T-helper 1 cell treated with Interleukin-12 subunit alpha and Interleukin-12 subunit beta and Interleukin-4 antibody, amounts not matched to agents 30 ng/mL and 1 ng/mL, for 36 hours (primary cell): ENCODE measurements around the gene NLGN1. TPM values are rescaled to one million over a fixed set of nuclear protein-coding genes. Genes with fewer than 3 reads are reported as not detected.

Experiments
- intact Hi-C: fragments of 100-400 bp; cut with micrococcal nuclease; formaldehyde crosslinking; loops from one replicate; pipeline ENCODE4 v1.15.1; 2024
- total RNA-seq: library from RNA; stranded (reverse); gene quantifications from 2 replicates; pipeline ENCODE4 v1.2.3, GENCODE V29; 2022

Gene NLGN1
- total RNA-seq, 1 donor from 2014 or later = not detected

DNA sequence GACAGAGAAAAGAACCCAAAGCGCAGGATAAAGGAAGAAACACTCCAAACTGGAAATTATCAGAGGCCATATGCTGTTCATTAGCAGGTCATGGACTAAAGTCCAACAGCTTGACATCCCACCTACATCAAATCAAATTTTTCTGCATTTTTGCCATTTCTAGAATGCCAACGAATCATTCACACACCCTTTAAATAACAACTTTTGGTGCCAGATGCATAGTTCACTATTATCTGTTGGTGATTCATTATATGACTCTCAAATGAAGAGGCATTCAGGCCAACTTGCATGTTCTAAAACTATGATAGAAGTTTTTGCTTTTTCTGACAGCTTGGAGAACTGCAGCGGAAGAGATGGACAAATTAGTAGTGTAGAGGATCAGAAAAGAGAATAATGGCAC lies 931.8 kb downstream of the NLGN1 start:
- intact Hi-C loops = no loop called here

- intact Hi-C loops = no loop called here
Observed at GRCh38 chr3:174330303-174330702, 932.8 kb downstream of the NLGN1 start.

- intact Hi-C loops = no loop called here
Observed at GRCh38 chr3:174331095-174331800, 933.7 kb downstream of the NLGN1 start.

DNA sequence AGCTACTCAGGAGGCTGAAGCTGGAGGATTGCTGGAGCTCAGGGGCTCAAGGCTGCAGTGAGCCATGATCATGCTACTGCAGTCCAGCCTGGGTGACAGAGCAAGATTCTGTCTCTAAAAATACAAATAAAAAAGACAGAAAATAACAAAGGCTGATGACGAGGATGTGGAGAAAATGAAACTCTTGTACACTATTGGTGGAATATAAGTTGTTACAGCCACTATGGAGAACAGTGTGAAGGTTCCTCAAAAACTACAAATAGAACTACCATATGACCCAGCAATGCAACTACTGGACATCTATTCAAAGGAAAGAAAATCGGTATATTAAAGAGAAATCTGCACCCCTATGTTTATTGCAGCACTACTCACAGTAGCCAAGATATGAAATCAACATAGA lies 934.8 kb downstream of the NLGN1 start:
- intact Hi-C loops = no loop called here

DNA sequence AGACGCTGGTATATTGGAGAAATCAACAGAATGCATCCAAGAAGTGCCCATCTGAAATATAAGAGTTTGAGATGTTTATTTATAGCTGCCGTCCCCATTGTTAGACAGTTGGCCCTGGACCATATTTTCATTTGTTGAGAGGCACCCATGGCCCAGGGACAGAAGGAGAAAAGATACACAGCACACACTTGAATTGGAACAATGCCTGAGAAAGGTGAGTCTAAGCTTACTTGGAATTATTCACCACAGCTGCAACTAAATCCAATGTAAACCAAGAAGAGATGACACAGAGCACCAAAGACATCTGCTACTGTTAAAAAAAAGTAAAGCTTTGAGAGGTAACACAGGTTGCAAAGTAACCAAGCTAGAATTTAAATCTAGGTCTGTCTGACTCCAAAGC lies 936.1 kb downstream of the NLGN1 start:
- intact Hi-C loops = no loop called here

DNA sequence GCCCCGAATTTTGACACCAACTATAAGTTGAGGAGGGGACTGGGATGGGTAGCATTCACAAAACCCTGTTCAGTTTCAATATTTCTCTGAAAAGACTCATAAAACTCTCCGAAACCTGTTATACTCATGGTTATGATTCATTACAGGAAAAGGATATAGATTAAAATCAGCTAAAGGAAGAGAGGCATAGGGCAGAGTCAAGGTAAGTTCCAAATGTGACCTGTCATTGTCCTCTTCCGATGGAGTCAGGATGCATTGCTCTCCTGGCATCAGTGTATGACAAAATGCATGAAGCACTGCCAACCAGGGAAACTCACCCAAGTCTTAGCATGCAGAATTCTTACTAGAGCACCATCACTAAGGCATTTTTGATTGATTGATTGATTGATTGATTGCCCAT lies 936.6 kb downstream of the NLGN1 start:
- intact Hi-C loops = no loop called here

GRCh38 chr3:174335324-174335723 lies 937.8 kb downstream of the NLGN1 start:
- intact Hi-C loops = no loop called here

DNA sequence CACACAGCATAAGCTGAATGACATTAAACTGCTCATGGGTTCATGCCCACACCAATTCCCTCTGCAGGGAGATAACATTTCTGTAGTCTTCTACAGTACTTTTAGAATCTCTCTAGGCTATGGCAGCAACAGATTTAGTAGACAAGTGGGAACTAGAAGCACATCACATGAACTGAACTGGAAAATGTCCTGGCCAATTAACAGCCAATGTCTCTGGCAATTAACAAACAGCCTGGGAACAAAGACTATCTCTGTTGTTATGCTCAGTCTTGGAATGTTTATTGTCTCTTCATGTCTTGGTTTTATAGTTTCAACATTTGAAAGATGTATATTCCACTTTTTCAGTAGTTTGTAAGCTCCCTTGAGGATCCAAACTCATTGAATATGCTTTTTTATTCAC lies 938.4 kb downstream of the NLGN1 start:
- intact Hi-C loops = no loop called here
